ENCODE data around the gene ZNF708.
"Not testable (repeated sequence)": the region's sequence is repeated elsewhere in the genome, so short reads cannot be mapped to it uniquely, and the experiment has no call there.

ZNF708 gene

GRCh38 chr19:21328885-21329605, at the start of gene ZNF708:
Gene ZNF708, minus strand, starts transcription at chr19:21329410. Its CDS starts 198 bp downstream, at chr19:21329212.
- DNase-seq (ENCODE audit: low spot score), result peak; percentile 95

GRCh38 chr19:21362291-21362690, 33.1 kb upstream of the ZNF708 start:
- DNase-seq (ENCODE audit: low spot score), result no peak

GRCh38 chr19:21358768-21359451, 29.7 kb upstream of the ZNF708 start, which contains the start of gene ZNF738:
Gene ZNF738, plus strand, starts transcription at chr19:21359000. Its CDS starts 141 bp downstream, at chr19:21359141.
- DNase-seq (ENCODE audit: low spot score), result peak; percentile 98

- no peak for DNase-seq (ENCODE audit: low spot score)
These were observed 23.6 kb upstream of the ZNF708 start for GRCh38 chr19:21352830-21353229.

GRCh38 chr19:21344841-21345240, 15.6 kb upstream of the ZNF708 start:
- not testable (repeated sequence) for DNase-seq (ENCODE audit: low spot score)

GRCh38 chr19:21335721-21336120, 6.5 kb upstream of the ZNF708 start:
- DNase-seq (ENCODE audit: low spot score), result peak; percentile 32

- DNase-seq (ENCODE audit: low spot score), result peak; percentile 60
These were observed 804 bp downstream of the ZNF708 start for GRCh38 chr19:21328406-21328805.

- no peak for DNase-seq (ENCODE audit: low spot score)
These were observed 3.0 kb downstream of the ZNF708 start for GRCh38 chr19:21326169-21326568.

GRCh38 chr19:21323000-21323399, 6.2 kb downstream of the ZNF708 start:
- no peak for DNase-seq (ENCODE audit: low spot score)

GRCh38 chr19:21322528-21322927, 6.7 kb downstream of the ZNF708 start:
- no peak for DNase-seq (ENCODE audit: low spot score)

- DNase-seq (ENCODE audit: low spot score), result no peak
These were observed 7.2 kb downstream of the ZNF708 start for GRCh38 chr19:21321996-21322395.

GRCh38 chr19:21321134-21321533, 8.1 kb downstream of the ZNF708 start:
- no peak for DNase-seq (ENCODE audit: low spot score)

- DNase-seq (ENCODE audit: low spot score), result no peak
These were observed 11.4 kb downstream of the ZNF708 start for GRCh38 chr19:21317821-21318220.

- no peak for DNase-seq (ENCODE audit: low spot score)
These were observed 14.5 kb downstream of the ZNF708 start for GRCh38 chr19:21314676-21315075.

- not testable (repeated sequence) for DNase-seq (ENCODE audit: low spot score)
These were observed 16.4 kb downstream of the ZNF708 start for GRCh38 chr19:21312807-21313206.

GRCh38 chr19:21308773-21309172, 20.4 kb downstream of the ZNF708 start:
- no peak for DNase-seq (ENCODE audit: low spot score)

- DNase-seq (ENCODE audit: low spot score), result not testable (repeated sequence)
These were observed 22.2 kb downstream of the ZNF708 start for GRCh38 chr19:21306881-21307479.

GRCh38 chr19:21293768-21294167, 35.4 kb downstream of the ZNF708 start:
- not testable (repeated sequence) for DNase-seq (ENCODE audit: low spot score)

- peak; percentile 31 for DNase-seq (ENCODE audit: low spot score)
These were observed 59.4 kb downstream of the ZNF708 start for GRCh38 chr19:21269813-21270212.

- no peak for DNase-seq (ENCODE audit: low spot score)
These were observed 64.3 kb downstream of the ZNF708 start for GRCh38 chr19:21264891-21265290.

GRCh38 chr19:21264416-21264815, 64.8 kb downstream of the ZNF708 start:
- no peak for DNase-seq (ENCODE audit: low spot score)

- not testable (repeated sequence) for DNase-seq (ENCODE audit: low spot score)
These were observed 68.3 kb downstream of the ZNF708 start for GRCh38 chr19:21260848-21261381.
